ENCODE measurements around the gene SLC44A3. TPM values are rescaled to one million over a fixed set of nuclear protein-coding genes. Genes with fewer than 3 reads are reported as not detected.

Gene SLC44A3
- total RNA-seq, 6 experiments from 2014 or later, result 1.9 to 8.7 (median 7.4) TPM

DNA sequence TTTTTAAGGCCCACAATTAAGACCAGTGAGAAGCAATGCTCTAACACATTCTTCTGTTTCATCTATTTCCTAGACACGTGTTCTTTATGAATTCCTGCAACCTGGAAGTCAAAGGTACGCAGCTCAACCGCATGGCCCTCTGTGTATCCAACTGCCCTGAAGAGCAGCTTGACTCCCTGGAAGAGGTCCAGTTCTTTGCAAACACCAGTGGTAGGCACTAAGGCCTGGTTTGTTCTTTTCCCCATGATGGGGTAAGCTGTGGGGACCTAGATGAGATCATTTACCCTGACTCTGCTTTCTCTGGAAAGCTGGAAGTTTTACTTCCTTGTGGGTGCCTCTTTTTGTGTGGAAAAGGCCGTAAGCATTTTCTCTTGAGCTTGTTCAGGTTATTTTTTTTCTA lies 7.3 kb downstream of the SLC44A3 start:
- 91% methylated on average over 4 of the region's 4 CpGs for WGBS (ENCODE audit: insufficient coverage, low coverage, low lambda C conversion rate, missing lambda C conversion rate)
- no peak overlapping the region for H3K4me3 ChIP-seq
- H3K4me1 ChIP-seq, result no peaks in the 10 kb centered on the region
- intact Hi-C loops (cut with DNase I), result no loop called here
- no peak overlapping the region for H3K27ac ChIP-seq
- no peaks in the 10 kb centered on the region for H3K36me3 ChIP-seq
- no peak for TF ChIP-seq POLR2A (IDR thresholded peaks at IDR 0.05)
- TF ChIP-seq, protein P1, sequence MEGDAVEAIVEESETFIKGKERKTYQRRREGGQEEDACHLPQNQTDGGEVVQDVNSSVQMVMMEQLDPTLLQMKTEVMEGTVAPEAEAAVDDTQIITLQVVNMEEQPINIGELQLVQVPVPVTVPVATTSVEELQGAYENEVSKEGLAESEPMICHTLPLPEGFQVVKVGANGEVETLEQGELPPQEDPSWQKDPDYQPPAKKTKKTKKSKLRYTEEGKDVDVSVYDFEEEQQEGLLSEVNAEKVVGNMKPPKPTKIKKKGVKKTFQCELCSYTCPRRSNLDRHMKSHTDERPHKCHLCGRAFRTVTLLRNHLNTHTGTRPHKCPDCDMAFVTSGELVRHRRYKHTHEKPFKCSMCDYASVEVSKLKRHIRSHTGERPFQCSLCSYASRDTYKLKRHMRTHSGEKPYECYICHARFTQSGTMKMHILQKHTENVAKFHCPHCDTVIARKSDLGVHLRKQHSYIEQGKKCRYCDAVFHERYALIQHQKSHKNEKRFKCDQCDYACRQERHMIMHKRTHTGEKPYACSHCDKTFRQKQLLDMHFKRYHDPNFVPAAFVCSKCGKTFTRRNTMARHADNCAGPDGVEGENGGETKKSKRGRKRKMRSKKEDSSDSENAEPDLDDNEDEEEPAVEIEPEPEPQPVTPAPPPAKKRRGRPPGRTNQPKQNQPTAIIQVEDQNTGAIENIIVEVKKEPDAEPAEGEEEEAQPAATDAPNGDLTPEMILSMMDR (IDR thresholded peaks at IDR 0.05), result no peak
- ATAC-seq (no peak), DNase-seq (no peak)
- no peaks in the 10 kb centered on the region for H3K9me3 ChIP-seq
- no peaks in the 10 kb centered on the region for H3K27me3 ChIP-seq

DNA sequence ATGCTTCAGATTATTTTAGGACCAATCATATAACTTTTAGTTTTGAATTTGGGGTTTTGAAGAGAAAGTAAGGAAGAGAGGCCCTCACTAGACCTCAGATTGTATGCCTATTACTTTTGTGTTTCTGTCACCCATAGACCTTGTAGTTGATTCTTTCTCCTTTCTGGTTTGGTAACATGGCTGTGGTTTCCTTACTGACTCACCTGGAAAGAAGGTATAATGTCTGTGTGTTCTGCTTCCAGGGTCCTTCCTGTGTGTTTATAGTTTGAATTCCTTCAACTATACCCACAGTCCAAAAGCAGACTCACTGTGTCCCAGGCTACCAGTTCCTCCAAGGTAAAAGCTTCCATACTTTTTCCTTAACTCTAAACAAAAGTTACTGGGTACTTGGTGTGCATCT lies 8.1 kb downstream of the SLC44A3 start:
- Histone ChIP-seq H3K27me3 (no peaks in the 10 kb centered on the region), H3K4me1 (no peaks in the 10 kb centered on the region), H3K4me3 (no peak overlapping the region), H3K27ac (no peak overlapping the region), H3K9me3 (no peaks in the 10 kb centered on the region), H3K36me3 (no peaks in the 10 kb centered on the region)
- intact Hi-C loops (cut with DNase I), result no loop called here
- TF ChIP-seq, protein P1 (IDR thresholded peaks at IDR 0.05), result no peak
- TF ChIP-seq POLR2A (IDR thresholded peaks at IDR 0.05), result no peak
- no peak for ATAC-seq
- no peak for DNase-seq

DNA sequence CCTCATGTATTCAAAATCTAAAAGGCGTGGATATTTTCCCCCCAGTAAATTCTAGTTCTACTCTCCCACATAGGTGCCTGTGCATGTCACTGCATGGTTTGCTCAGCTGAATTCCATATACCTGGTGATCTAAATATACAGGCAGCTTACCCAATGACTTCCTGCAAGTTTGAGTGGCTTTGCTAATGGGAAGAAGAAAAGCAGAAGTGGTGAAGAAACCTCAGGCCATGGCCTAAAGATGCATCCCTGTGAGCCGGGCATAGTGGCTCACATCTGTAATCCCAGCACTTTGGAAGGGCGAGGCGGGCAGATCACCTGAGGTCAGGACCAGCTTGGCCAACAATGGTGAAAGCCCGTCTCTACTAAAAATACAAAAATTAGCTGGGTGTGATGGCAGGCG lies 11.5 kb downstream of the SLC44A3 start:
- DNase-seq (no peak), ATAC-seq (peak in 1 of 4 donors; percentile 29)
- Histone ChIP-seq H3K27me3 (no peaks in the 10 kb centered on the region), H3K27ac (no peak overlapping the region), H3K4me1 (no peaks in the 10 kb centered on the region), H3K9me3 (no peaks in the 10 kb centered on the region), H3K4me3 (no peak overlapping the region), H3K36me3 (no peaks in the 10 kb centered on the region)
- TF ChIP-seq, protein P1 (IDR thresholded peaks at IDR 0.05), result no peak
- TF ChIP-seq POLR2A (IDR thresholded peaks at IDR 0.05), result no peak
- intact Hi-C loops (cut with DNase I), result no loop called here
- WGBS (ENCODE audit: insufficient coverage, low coverage, low lambda C conversion rate, missing lambda C conversion rate), result 77% methylated on average over 3 of the region's 6 CpGs

DNA sequence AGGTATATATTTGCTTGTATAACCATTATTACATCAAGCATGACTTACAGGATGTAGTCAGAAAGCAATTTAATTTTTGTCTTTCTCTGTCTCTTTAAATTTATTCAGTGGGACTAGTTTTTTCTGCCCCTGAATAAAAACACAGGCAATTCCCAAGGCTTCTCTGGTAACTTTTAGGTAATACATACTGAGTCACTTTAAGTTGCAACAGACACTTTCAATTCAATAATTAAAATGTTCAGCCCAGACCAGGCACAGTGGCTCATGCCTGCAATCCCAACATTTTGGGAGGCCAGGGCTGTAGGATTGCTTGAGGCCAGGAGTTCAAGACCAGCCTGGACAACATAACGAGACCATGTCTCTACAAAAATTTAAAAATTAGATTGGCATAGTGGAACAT lies 12.3 kb downstream of the SLC44A3 start:
- no peak for DNase-seq
- Histone ChIP-seq H3K4me3 (no peak overlapping the region), H3K27ac (no peak overlapping the region), H3K9me3 (no peaks in the 10 kb centered on the region), H3K4me1 (no peaks in the 10 kb centered on the region), H3K27me3 (no peaks in the 10 kb centered on the region), H3K36me3 (no peaks in the 10 kb centered on the region)
- intact Hi-C loops (cut with DNase I), result no loop called here
- WGBS (ENCODE audit: insufficient coverage, low coverage, low lambda C conversion rate, missing lambda C conversion rate), result 88% methylated on average over 1 of the region's 1 CpG
- ATAC-seq, result no peak
- TF ChIP-seq, protein P1 (IDR thresholded peaks at IDR 0.05), result no peak
- TF ChIP-seq POLR2A (IDR thresholded peaks at IDR 0.05), result no peak

DNA sequence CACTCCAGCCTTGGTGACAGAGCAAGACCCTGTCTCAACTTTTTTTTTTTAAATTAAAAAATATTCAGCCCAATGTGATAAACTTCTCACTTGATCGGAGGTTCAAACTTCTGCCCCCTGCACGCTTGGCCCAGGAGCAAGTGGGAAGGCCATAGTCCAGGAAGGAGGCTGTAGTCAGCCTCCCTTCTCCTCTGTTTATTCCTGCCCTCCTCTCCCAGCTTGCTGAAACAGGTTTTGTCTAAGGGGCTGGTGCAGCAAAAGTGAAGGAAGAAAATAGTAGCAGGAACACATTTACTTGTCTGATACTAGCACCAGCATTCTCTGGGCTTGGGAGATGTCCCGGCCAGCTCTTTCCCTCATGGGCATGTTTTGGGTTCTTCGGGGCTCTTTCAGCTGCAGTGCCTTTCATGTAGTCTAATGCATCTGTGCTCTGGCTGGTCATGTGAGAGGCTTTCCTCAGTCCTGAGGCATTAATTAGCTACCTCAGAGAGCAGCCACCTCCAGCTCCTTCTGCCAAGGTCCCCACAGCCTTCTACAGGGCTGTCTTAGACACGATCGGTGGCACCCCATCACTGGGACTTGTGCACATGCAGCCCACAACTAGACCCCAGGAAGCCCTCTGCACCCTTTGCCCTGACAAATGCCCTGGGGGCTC lies 12.9 kb downstream of the SLC44A3 start:
- no peak for DNase-seq
- intact Hi-C loops (cut with DNase I), result no loop called here
- Histone ChIP-seq H3K36me3 (no peaks in the 10 kb centered on the region), H3K4me3 (no peak overlapping the region), H3K4me1 (no peaks in the 10 kb centered on the region), H3K9me3 (no peaks in the 10 kb centered on the region), H3K27me3 (no peaks in the 10 kb centered on the region), H3K27ac (no peak overlapping the region)
- TF ChIP-seq POLR2A (IDR thresholded peaks at IDR 0.05), result no peak
- TF ChIP-seq, protein P1 (IDR thresholded peaks at IDR 0.05), result no peak
- 40% methylated on average over 1 of the region's 6 CpGs for WGBS (ENCODE audit: insufficient coverage, low coverage, low lambda C conversion rate, missing lambda C conversion rate)
- ATAC-seq, result no peak
